NCI-H1092 (cell line): ENCODE results near the gene OTUD4.
"Not testable (repeated sequence)": the region's sequence is repeated elsewhere in the genome, so short reads cannot be mapped to it uniquely, and the experiment has no call there.

ENCODE experiments used
- DNase-seq: peaks from one replicate; lab custom pipeline; 2025; lab: John Stamatoyannopoulos, UW

OTUD4 gene

GRCh38 chr4:145178740-145179280, 1.6 kb downstream of the OTUD4 start:
- no peak for DNase-seq

DNA sequence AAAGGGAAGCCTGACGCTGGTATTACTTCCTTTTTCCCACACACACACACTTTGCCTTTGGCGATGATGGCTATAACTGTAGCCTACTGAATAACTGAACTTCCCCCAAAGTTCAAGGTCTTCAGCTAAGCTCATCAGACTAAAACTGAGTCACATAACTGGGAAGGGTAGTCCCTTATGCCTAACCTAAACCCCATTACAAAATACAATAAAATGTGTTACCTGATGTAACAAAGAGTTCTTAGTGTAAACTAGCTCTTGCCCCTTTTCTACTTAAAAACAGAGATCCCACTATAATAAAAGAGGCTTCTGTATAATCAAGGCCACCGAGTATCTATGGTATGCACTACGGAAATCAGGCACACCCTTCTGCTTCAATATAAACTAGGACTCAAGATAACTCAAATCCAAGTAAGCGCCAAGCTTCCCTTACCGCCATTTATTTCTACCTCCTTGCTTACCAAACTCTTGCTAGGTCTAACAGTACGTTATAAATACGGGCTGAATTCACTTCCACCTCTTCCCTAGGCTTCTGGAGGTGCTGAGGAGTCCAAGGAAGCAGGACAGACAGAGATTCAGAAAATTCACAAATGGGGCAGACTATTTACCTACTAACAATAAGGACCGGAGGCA, 2.4 kb downstream of the OTUD4 start:
- no peak for DNase-seq

DNA sequence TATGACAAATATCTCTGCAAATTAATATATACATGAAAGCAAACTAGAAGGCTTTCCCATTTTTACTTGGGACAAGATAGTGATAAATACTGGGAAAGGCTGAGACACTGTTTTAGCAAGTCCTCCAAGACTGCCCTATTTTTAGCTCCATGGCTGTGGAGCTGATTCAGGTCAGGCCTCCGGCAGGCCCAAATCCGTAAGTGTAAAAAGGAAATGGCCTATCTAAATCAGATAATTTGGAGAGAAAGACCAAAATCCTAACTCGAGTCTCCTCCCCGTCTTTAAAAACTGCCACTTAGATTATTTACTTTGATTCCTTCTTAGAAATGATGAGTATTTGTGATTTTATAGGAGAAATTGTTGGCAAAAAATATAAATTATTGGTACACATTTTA, 2.9 kb downstream of the OTUD4 start:
- DNase-seq = no peak

DNA sequence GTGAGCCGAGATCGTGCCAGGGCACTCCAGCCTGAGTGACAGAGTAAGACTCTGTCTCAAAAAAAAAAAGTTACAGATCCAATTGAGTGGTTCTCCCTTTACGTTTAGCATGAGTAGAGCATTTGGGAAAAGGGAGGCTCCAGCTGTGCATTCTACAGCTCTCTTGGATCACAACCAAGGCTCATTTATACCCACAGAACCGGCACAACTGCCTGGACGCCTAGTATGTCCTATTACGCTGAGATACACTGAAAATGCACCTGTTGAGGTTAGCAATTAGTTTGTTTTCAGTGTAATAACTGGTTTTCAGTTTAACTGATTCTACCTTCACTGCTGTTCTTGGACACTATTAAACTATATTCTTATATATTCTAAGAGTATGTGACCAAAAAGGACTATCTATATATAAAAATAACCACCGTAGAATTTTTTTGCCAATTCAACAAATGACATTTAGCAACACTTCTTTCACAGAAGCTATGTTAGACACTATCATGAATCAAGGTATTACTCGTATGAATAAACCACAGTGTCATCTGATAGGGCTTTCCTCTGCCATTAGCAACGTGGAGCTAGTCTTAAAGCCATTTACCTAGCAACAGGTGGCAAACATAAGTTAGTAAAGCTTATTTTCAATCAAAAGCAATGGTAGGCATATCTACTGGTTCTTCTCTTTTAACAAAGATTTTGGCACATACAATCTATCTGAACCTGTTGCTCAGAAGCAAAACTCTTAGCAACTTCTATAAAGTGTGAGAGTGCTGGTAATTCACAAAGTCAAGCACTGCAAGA, 3.6 kb downstream of the OTUD4 start:
- DNase-seq = no peak

- no peak for DNase-seq
Measured at GRCh38 chr4:145171911-145172310, 8.5 kb downstream of the OTUD4 start.

DNA sequence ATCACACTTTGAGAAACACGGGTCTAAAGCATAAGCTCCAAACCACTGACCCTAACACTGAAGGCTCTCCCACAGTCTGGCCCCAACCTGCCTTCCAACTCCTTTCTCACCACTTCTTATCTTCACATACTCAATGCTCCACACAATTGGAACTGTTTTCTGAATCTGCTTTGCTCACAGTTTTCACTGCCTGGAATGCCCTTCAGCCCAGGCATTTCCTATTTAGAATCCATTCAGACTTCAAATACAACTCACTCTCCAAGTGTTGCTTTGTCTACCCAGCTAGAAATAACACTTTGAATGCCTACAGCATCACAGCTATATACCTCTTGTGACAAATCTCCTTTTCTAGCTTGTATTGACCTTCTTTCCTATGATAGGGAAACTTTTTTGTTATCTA, 10.2 kb downstream of the OTUD4 start:
- DNase-seq = no peak

GRCh38 chr4:145168581-145169187, 11.7 kb downstream of the OTUD4 start:
- no peak for DNase-seq

- DNase-seq = no peak
Measured at GRCh38 chr4:145167887-145168286, 12.5 kb downstream of the OTUD4 start.

- DNase-seq = no peak
Measured at GRCh38 chr4:145161549-145161948, 18.8 kb downstream of the OTUD4 start.

DNA sequence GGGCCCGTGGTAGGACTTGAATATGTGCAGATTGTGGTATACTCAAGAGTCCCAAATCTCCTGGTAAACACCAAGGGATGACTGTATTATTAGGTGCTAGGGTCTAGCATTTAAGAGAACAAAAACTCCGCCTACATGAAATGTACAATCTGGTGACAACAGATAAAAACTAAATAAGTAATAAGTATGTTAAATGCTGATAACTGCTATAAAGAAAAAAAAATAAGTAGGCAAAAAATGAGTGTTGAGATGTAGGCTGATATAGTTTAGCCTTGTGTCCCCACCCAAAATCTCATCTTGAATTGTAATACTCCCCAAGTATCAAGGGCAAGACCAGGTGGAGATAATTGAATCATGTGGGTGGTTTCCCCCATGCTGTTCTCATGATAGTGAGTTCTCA, 23.4 kb downstream of the OTUD4 start:
- DNase-seq = no peak

DNA sequence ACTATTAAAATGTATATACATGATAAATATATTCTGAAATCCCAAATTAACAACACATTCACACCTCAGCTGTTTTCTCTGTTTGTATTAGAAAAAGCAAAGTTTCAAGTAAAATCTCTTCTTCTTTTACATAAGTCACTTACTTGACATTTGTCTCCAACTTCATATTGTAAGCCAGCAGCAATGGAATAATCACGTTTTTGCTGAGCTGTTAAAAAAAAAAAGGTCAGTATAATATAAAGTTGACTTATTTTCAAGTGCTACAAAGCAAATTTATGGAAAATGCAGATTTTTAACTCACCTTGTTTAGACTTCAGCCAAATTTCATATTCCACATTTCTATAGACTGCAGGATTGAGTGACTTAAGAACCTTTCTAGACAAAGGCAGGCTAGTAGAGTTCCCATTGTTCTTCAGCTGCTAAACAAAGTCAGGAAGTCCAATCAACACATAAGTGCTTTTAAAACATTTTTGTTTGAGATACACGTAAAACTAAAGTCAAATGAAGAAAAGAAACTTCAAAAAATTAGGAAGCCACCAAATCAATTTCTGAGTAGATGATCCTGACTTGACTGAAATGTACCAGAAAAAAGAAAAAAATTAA, 25.0 kb downstream of the OTUD4 start:
- no peak for DNase-seq

- no peak for DNase-seq
Measured at GRCh38 chr4:145154573-145154972, 25.8 kb downstream of the OTUD4 start.

DNA sequence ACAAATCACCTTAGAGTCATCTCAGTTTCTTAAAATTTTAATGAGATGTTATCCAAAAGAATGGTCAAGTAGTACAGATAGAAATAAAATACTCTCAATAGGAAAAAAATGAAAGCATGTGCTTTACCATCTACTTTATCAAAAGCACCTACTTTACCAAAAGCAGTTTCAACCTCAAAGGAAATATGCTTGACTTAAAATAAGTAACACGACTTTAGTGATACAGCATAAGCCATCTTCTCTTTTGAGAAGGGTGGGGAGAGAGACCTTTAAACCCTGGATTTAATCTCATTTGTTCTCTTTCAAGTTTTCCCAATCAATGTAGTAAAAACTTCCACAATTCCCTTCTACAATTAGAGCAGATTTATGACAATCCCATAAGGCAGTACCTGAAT, 26.5 kb downstream of the OTUD4 start:
- no peak for DNase-seq

DNA sequence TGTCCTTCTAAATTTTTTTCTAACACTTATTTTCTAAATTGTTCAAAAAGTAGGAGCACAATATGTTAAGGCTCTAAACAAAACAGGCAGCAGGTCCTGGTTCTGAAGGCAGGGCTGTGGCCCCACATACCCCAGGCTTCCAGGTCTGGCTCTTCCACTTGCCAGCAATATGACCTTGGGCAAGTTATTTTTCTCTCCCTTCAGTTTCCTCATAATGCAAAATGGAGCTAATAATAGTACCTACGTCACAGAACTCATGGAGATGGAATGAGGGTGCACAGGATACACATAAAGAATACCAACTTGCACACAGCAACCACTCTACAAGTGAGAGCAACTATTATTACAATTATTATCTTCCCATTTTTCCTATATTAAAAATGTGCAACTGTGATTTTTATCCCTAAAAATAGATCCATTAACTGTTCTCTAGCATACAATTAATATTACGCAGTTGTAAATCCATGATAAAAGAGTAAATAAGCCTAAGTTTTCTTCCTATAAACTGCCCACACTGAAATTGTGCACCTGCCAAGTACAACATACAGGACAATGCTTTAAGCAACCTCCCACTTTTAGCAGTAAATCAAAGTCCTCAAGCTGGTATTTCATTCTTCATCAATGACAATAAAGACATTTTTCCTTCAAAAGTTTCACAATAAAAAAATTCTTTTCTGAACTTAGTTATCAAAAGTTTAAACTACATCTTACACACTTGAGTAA, 27.0 kb downstream of the OTUD4 start:
- DNase-seq = no peak

DNA sequence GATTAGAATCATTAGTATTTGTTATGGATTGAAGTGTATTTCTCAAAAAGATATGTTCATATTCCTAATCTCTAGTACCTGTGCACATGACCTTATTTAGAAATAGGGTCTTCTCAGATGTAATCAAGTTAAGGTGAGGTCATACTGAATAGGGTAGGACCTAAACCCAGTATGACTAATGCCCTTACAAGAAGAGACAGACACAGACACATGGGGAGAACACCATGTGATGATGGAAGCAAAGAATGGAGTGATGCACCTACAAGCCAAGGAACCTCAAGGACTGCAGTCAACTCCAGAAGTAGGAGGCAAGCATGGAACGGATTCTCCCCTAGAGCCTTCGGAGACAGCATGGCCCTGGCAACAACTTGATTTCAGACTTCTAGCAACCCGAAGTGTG, 31.4 kb downstream of the OTUD4 start:
- DNase-seq = no peak

DNA sequence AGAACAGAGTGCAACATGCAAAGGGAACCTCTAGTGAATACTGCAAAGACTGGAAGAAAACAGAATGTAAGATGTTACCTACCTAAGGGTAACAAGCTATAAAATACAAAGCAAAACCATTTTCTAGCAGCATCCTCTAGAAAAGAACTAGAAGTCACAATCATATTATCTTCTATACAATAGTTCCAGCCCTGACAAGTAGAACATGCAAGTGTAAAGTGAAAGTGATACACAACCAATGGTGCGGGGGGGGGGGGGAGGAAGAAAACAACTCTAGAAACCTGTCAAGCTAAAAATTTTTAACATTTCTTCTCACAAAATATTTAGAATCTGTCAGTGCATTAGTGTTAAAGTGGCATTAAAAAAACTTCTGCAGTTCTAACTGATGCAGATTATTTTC, 44.2 kb downstream of the OTUD4 start:
- DNase-seq = not testable (repeated sequence)

DNA sequence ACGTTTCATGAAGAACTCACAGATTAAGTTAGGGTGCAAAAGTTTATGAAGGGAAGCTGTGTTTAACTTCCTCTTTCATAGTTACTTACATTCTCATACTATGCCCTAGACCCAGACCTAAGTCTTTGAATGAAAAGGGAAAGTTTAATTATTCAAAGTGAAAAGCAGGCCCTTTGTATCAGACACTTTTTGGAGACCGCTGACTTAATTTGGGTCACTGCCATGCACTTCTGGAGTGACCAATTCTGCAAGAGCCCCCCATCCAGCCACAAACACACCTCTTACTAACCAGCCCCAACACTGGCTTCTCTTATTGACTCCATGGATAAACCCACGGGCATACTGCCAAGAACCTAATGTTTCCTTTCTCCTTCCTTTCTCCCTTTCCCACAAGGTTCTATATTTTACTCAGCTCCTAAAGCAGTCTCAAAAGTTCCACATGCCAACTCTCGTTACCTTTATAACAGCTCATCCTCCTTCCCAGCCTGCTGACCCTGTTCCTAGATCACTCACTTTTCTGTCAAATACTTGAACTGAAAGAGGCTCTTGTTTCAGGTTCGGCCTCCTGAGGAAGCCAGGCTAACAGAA, 47.8 kb downstream of the OTUD4 start:
- no peak for DNase-seq

DNA sequence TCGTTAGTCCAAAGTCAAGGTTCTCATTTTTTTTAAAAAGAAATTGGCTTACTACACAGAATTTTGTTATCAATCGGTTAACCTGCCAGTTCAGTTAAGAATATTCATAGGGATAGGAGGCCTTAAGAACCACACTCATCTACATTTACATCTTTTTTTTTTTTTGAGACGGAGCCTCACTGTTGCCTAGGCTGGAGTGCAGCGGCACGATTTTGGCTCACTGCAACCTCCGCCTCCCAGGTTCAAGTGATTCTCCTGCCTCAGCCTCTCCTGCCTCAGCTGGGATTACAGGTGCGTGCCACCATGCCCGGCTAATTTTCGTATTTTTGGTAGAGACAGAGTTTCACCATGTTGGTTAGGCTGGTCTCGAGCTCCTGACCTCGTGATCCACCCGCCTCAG, 48.5 kb downstream of the OTUD4 start:
- DNase-seq = no peak

- no peak for DNase-seq
Measured at GRCh38 chr4:145130788-145131399, 49.5 kb downstream of the OTUD4 start.

GRCh38 chr4:145130130-145130529, 50.3 kb downstream of the OTUD4 start:
- DNase-seq = no peak

- DNase-seq = no peak
Measured at GRCh38 chr4:145125396-145125795, 55.0 kb downstream of the OTUD4 start.
